Nephron progenitor cell (in vitro differentiated cells): ENCODE results near the gene ZBTB4.

ENCODE experiments used
- DNase-seq: peaks from one replicate; pipeline ENCODE4 v3.0.0; 2021
- H3K27ac Mint-ChIP-seq: 2 replicates; pipeline ENCODE4 v1.8.0; 2021; ENCODE audit warnings: mild to moderate bottlenecking, moderate library complexity, mixed read lengths
- H3K27me3 Mint-ChIP-seq: 2 replicates; pipeline ENCODE4 v1.8.0; 2021; ENCODE audit warnings: mild to moderate bottlenecking, low read depth, mixed read lengths; ENCODE audit not compliant: poor library complexity
- H3K36me3 Mint-ChIP-seq: 2 replicates; pipeline ENCODE4 v1.8.0; 2021; ENCODE audit warnings: low read depth, mixed read lengths
- H3K4me1 Mint-ChIP-seq: 2 replicates; pipeline ENCODE4 v1.8.0; 2021; ENCODE audit warnings: mixed read lengths
- H3K4me3 Mint-ChIP-seq: 2 replicates; pipeline ENCODE4 v1.8.0; 2021; ENCODE audit warnings: mild to moderate bottlenecking, moderate library complexity, mixed read lengths
- H3K9me3 Mint-ChIP-seq: 2 replicates; pipeline ENCODE4 v1.8.0; 2021; ENCODE audit warnings: mild to moderate bottlenecking, moderate library complexity, mixed read lengths
- TF ChIP-seq, protein P1 (sequence below): fragments of 200-600 bp; sonication (generic); IDR thresholded peaks from 2 replicates; pipeline ENCODE4 v1.5.0; 2021; ENCODE audit warnings: antibody characterized with exemption

The ZBTB4 gene

DNA sequence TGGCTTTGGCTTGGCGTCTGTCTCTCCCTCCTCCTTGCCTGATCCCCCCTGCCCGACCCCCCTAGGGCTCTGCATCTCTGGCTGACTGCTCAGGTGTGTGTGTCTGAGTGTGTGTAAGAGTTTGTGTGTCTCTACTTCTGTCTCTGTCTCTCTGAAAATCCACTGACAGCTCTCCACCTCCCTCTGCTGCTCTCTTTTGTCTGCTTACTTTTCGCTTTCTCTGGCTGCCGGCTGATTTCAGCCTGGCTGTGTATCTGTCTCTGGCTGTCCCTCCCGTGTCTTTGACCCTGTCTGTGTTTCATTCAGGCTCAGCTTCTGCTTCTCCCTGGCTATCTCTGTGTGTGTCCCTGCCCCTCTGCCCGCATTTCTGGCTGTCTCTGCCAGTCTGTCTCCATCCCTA, 63.1 kb downstream of the ZBTB4 start:
- H3K27ac Mint-ChIP-seq, result peak overlapping the region; percentile 94
- no peak overlapping the region for H3K4me3 Mint-ChIP-seq

DNA sequence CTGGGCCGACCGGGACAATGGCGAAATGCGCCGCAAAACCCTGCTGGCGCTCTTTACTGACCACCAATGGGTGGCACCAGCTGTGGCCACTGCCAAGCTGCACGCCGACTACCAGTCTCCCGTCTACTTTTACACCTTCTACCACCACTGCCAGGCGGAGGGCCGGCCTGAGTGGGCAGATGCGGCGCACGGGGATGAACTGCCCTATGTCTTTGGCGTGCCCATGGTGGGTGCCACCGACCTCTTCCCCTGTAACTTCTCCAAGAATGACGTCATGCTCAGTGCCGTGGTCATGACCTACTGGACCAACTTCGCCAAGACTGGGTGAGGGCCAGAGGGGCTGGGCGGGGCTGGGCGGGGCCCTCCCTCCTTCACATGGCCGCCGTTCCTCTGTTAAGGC, 63.6 kb downstream of the ZBTB4 start:
- no peak for DNase-seq
- Mint-ChIP-seq H3K4me3 (no peak overlapping the region), H3K36me3 (peaks cover 23% of the 10 kb centered on the region), H3K9me3 (no peaks in the 10 kb centered on the region), H3K27me3 (peaks cover 6% of the 10 kb centered on the region), H3K27ac (no peak overlapping the region), H3K4me1 (peaks cover 50% of the 10 kb centered on the region)
- TF ChIP-seq, protein P1, sequence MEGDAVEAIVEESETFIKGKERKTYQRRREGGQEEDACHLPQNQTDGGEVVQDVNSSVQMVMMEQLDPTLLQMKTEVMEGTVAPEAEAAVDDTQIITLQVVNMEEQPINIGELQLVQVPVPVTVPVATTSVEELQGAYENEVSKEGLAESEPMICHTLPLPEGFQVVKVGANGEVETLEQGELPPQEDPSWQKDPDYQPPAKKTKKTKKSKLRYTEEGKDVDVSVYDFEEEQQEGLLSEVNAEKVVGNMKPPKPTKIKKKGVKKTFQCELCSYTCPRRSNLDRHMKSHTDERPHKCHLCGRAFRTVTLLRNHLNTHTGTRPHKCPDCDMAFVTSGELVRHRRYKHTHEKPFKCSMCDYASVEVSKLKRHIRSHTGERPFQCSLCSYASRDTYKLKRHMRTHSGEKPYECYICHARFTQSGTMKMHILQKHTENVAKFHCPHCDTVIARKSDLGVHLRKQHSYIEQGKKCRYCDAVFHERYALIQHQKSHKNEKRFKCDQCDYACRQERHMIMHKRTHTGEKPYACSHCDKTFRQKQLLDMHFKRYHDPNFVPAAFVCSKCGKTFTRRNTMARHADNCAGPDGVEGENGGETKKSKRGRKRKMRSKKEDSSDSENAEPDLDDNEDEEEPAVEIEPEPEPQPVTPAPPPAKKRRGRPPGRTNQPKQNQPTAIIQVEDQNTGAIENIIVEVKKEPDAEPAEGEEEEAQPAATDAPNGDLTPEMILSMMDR, result no peak

More for the DNA sequence above, 63.1 kb downstream of the ZBTB4 start:
- H3K27me3 Mint-ChIP-seq, result peaks cover 3% of the 10 kb centered on the region
- TF ChIP-seq, protein P1, result no peak
- no peak for DNase-seq
- H3K9me3 Mint-ChIP-seq, result no peaks in the 10 kb centered on the region
- peaks cover 56% of the 10 kb centered on the region for H3K4me1 Mint-ChIP-seq
- H3K36me3 Mint-ChIP-seq, result peaks cover 23% of the 10 kb centered on the region

DNA sequence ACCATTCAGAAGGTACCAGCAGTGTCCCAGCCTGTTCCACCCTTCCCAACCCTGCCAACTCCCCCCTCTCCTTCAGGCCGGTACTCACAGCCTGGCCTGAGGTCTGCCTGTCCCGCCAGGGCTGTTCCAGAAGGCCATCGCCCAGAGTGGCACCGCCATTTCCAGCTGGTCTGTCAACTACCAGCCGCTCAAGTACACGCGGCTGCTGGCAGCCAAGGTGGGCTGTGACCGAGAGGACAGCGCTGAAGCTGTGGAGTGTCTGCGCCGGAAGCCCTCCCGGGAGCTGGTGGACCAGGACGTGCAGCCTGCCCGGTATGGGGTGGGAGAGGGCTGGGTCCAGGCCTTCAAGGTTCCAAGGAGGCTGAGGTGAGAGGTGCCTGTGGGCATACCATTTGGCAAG, 64.6 kb downstream of the ZBTB4 start:
- Mint-ChIP-seq H3K4me3 (no peak overlapping the region), H3K9me3 (no peaks in the 10 kb centered on the region), H3K36me3 (peaks cover 30% of the 10 kb centered on the region), H3K27ac (no peak overlapping the region), H3K4me1 (peaks cover 41% of the 10 kb centered on the region), H3K27me3 (peaks cover 6% of the 10 kb centered on the region)
- TF ChIP-seq, protein P1, result no peak
- DNase-seq, result no peak

DNA sequence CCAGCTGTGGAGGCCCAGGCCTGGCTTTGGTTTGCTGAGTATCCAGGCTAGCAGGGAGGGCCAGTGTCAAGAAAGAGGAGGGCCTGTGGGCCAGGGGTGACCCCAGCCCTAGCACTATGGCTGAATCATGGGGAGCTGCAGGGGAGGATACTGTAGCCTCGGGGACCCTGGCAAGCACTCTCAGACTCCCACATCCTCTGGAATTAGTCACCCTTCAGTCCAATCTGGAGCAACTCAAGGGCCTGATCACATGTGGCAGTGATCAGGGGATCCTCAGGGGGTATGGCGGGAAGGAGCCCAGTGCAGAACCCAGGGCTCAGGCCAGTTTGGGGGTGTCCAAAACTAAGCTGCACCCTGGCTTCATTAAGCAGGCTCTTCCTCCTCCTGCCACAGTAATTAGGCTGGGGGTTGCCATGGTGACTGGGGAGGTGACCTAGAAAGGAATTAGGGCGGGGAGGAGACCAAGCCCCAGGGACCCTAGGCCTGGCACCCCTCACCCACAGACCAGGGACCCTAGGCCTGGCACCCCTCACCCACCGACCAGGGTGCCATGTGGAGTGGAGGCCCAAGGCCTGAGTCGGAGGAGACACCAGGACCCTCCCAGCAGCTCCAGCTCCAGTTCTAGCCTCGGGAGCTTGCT, 66.0 kb downstream of the ZBTB4 start:
- no peaks in the 10 kb centered on the region for H3K9me3 Mint-ChIP-seq
- TF ChIP-seq, protein P1, result no peak
- H3K4me1 Mint-ChIP-seq, result peaks cover 31% of the 10 kb centered on the region
- H3K27ac Mint-ChIP-seq, result peak overlapping the region; percentile 93
- DNase-seq, result no peak
- peaks cover 40% of the 10 kb centered on the region for H3K36me3 Mint-ChIP-seq
- no peak overlapping the region for H3K4me3 Mint-ChIP-seq
- peaks cover 6% of the 10 kb centered on the region for H3K27me3 Mint-ChIP-seq

DNA sequence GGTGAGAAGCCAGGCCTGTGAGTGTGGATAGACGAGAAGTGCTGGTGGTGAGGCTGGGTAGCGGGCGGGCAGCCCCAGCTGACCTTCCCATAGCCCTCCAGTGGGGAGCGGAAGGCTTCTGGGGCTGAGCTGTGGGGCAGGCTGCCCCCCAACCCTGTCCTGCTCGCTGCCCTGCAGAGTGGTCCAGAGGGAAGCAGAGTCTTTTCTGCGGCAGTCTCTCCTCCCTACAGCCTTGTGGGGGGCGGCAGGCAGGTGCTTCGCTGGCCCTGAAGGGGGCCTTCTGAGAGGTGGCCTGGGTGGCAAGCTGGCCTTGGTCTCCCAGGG, 68.0 kb downstream of the ZBTB4 start:
- Mint-ChIP-seq H3K4me3 (no peak overlapping the region), H3K27ac (no peak overlapping the region), H3K4me1 (peaks cover 36% of the 10 kb centered on the region), H3K36me3 (peaks cover 36% of the 10 kb centered on the region), H3K9me3 (no peaks in the 10 kb centered on the region), H3K27me3 (peaks cover 6% of the 10 kb centered on the region)
- no peak for DNase-seq
- TF ChIP-seq, protein P1, result no peak
